C4-2B (cell line): Measurements from ENCODE around the gene TRIM69.

ENCODE experiments used
- ZFX ChIP-seq: fragments of 450-650 bp; IDR thresholded peaks from 2 replicates; pipeline ENCODE4 v1.6.1; 2017
- TF ChIP-seq, protein P1 (sequence below): fragments of 450-650 bp; conservative IDR thresholded peaks from 2 replicates; pipeline ENCODE4 v1.5.1; 2017; ENCODE audit warnings: mild to moderate bottlenecking

DNA sequence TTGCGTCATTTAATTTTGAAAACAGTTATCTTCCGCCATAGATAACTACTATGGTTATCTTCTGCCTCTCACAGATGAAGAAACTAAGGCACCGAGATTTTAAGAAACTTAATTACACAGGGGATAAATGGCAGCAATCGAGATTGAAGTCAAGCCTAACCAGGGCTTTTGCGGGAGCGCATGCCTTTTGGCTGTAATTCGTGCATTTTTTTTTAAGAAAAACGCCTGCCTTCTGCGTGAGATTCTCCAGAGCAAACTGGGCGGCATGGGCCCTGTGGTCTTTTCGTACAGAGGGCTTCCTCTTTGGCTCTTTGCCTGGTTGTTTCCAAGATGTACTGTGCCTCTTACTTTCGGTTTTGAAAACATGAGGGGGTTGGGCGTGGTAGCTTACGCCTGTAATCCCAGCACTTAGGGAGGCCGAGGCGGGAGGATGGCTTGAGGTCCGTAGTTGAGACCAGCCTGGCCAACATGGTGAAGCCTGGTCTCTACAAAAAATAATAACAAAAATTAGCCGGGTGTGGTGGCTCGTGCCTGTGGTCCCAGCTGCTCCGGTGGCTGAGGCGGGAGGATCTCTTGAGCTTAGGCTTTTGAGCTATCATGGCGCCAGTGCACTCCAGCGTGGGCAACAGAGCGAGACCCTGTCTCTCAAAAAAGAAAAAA lies 23.9 kb upstream of the TRIM69 start:
- TF ChIP-seq, protein P1, sequence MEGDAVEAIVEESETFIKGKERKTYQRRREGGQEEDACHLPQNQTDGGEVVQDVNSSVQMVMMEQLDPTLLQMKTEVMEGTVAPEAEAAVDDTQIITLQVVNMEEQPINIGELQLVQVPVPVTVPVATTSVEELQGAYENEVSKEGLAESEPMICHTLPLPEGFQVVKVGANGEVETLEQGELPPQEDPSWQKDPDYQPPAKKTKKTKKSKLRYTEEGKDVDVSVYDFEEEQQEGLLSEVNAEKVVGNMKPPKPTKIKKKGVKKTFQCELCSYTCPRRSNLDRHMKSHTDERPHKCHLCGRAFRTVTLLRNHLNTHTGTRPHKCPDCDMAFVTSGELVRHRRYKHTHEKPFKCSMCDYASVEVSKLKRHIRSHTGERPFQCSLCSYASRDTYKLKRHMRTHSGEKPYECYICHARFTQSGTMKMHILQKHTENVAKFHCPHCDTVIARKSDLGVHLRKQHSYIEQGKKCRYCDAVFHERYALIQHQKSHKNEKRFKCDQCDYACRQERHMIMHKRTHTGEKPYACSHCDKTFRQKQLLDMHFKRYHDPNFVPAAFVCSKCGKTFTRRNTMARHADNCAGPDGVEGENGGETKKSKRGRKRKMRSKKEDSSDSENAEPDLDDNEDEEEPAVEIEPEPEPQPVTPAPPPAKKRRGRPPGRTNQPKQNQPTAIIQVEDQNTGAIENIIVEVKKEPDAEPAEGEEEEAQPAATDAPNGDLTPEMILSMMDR = no peak
- no peak for TF ChIP-seq ZFX
